C4-2B (cell line): Measurements from ENCODE around the gene ERGIC2.

Experiments used
- ZFX ChIP-seq: fragments of 450-650 bp; IDR thresholded peaks from 2 replicates; pipeline ENCODE4 v1.6.1; 2017
- TF ChIP-seq, protein P1 (sequence below): fragments of 450-650 bp; conservative IDR thresholded peaks from 2 replicates; pipeline ENCODE4 v1.5.1; 2017; ENCODE audit warnings: mild to moderate bottlenecking

DNA sequence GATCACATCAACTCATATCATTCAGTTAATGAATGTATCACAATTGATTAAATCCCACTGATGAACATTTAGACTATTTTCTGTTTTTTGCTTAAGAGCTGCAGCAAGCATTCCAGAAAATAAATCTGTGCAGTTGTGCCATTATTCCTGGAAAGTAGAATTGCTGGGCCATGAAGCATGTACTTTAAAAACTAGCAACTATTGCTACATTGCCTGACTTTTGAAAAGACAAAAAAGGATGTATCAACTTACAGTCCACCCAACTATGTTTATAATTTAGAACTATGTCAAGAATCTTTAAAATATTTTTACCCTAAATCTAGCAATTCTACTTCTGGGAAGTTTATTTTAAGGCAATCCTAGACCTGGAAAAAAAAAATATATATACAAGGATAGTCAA lies 33.4 kb upstream of the ERGIC2 start:
- TF ChIP-seq, protein P1, sequence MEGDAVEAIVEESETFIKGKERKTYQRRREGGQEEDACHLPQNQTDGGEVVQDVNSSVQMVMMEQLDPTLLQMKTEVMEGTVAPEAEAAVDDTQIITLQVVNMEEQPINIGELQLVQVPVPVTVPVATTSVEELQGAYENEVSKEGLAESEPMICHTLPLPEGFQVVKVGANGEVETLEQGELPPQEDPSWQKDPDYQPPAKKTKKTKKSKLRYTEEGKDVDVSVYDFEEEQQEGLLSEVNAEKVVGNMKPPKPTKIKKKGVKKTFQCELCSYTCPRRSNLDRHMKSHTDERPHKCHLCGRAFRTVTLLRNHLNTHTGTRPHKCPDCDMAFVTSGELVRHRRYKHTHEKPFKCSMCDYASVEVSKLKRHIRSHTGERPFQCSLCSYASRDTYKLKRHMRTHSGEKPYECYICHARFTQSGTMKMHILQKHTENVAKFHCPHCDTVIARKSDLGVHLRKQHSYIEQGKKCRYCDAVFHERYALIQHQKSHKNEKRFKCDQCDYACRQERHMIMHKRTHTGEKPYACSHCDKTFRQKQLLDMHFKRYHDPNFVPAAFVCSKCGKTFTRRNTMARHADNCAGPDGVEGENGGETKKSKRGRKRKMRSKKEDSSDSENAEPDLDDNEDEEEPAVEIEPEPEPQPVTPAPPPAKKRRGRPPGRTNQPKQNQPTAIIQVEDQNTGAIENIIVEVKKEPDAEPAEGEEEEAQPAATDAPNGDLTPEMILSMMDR = no peak
- no peak for TF ChIP-seq ZFX
